Right lobe of liver (tissue), 6 donors: ENCODE data around the gene TCEAL2. TPM values are rescaled to one million over a fixed set of nuclear protein-coding genes. Genes with fewer than 3 reads are reported as not detected.
"Not testable (repeated sequence)": the region's sequence is repeated elsewhere in the genome, so short reads cannot be mapped to it uniquely, and the experiment has no call there.

Experiments used
- ATAC-seq, 4 donors: fragments of 200-7000 bp; cut with Tn5 transposase; one replicate each; pipeline ENCODE4 v1.9.1; 2020; ENCODE audit warnings: mild to moderate bottlenecking in 4 of 4, moderate library complexity in 4 of 4
- DNase-seq, 3 donors: peaks; one replicate each; pipeline ENCODE4 v3.0.0-alpha.2; 2020
- H3K27ac ChIP-seq, 3 donors: fragments of 200-600 bp; one replicate each; pipeline ENCODE4 v1.8.0; 2022
- H3K27me3 ChIP-seq, 2 donors: fragments of 200-600 bp; one replicate each; pipeline ENCODE4 v1.8.0; 2022
- H3K36me3 ChIP-seq, 4 donors: fragments of 200-600 bp; sonication (generic) in 1 of 4; one replicate each; pipeline versions ENCODE4 v1.5.1 to v1.8.0; 2017 to 2022; ENCODE audit warnings: control low read depth in 1 of 4
- H3K4me1 ChIP-seq, 4 donors: fragments of 200-600 bp; sonication (generic) in 1 of 4; one replicate each; pipeline versions ENCODE4 v1.5.1 to v1.8.0; 2017 to 2022; ENCODE audit warnings: control low read depth in 1 of 4
- H3K4me3 ChIP-seq, 3 donors: fragments of 200-600 bp; one replicate each; pipeline ENCODE4 v1.8.0; 2022
- H3K9me3 ChIP-seq, 4 donors: fragments of 200-600 bp; sonication (generic) in 1 of 4; one replicate each; pipeline versions ENCODE4 v1.5.1 to v1.8.0; 2017 to 2022; ENCODE audit warnings: control low read depth in 1 of 4
- CTCF ChIP-seq, 4 donors: fragments of 200-600 bp in 3 of 4; fragments of 450-650 bp in 1 of 4; IDR thresholded peaks; one replicate each; pipeline versions ENCODE4 v1.5.1 to v1.8.0; 2016 to 2022; ENCODE audit warnings: antibody characterized with exemption in 4 of 4, mild to moderate bottlenecking in 2 of 4
- POLR2A ChIP-seq: fragments of 450-650 bp; IDR thresholded peaks from one replicate; pipeline ENCODE4 v1.6.1; 2017; ENCODE audit warnings: antibody characterized with exemption, mild to moderate bottlenecking
- WGBS: methylation state at CpG from one replicate; pipeline ENCODE4 v1.1.6; 2018; ENCODE audit warnings: low coverage, low lambda C conversion rate; ENCODE audit not compliant: insufficient coverage; ENCODE audit errors: missing lambda C conversion rate; 5-methylcytosine and 5-hydroxymethylcytosine counted together
- intact Hi-C, 2 donors: fragments of 100-400 bp; cut with DNase I; formaldehyde crosslinking; loops; one replicate each; pipeline versions ENCODE4 v1.11.2 to v1.14.1; 2022
- long read RNA-seq: library from polyadenylated mRNA; unstranded; transcript quantifications from one replicate; pipeline ENCODE4 v2.0.0, GENCODE V29; 2019
- total RNA-seq, 6 experiments: library from RNA; depleted of rRNA in 2 of 6; stranded (reverse); fragments of >200 nt in 2 of 6; fragmentation: NEBNext Ultra II Directional in 3 of 6; extraction: Animal tissue kit (Norgen Biotek cat#: 25700) in 3 of 6; gene quantifications; one replicate each; pipeline versions ENCODE4 v1.1.0 to v1.2.4, GENCODE V29; 2016 to 2023
- donor health status: DM: no; HTN: yes; CAD: no.
- donor health status: DM: no; HTN: no; CAD: no.
- donor health status: DM: no; HTN: no; CAD: no.
- donor health status: DM: no; HTN: yes; CAD: no.
- donor health status: DM: no; HTN: yes; CAD: no.

TCEAL2 gene
- not detected for total RNA-seq
- long read RNA-seq: 0 reads

GRCh38 chrX:102125436-102125835 lies at the start of gene TCEAL2:
TCEAL2 (plus strand) TSS chrX:102125679; CDS start chrX:102126831, 1,152 bp downstream.
- H3K9me3 ChIP-seq, H3K36me3 ChIP-seq, H3K27ac ChIP-seq, H3K4me3 ChIP-seq, DNase-seq, intact Hi-C loops, H3K27me3 ChIP-seq, H3K4me1 ChIP-seq: not testable (repeated sequence)
- peak in 1 of 4 donors; percentile 19 for ATAC-seq
- 60% methylated on average over 1 of the region's 38 CpGs for WGBS

GRCh38 chrX:102077426-102077825 lies 48.1 kb upstream of the TCEAL2 start:
- WGBS: 25% methylated on average over 1 of the region's 1 CpG

GRCh38 chrX:102085706-102086105 lies 39.8 kb upstream of the TCEAL2 start:
- DNase-seq: no peak
- intact Hi-C loops: no loop called here
- H3K4me1 ChIP-seq: no peaks in the 10 kb centered on the region
- no peak for ATAC-seq
- TF ChIP-seq CTCF (IDR thresholded peaks at IDR 0.05) (peak in 1 of 4 donors; percentile 8), POLR2A (no peak)
- H3K9me3 ChIP-seq: no peaks in the 10 kb centered on the region
- WGBS: 38% methylated on average over 5 of the region's 5 CpGs
- no peak overlapping the region for H3K27ac ChIP-seq
- H3K27me3 ChIP-seq: peaks cover 0 to 6% of the 10 kb centered on the region in 2 donors
- no peaks in the 10 kb centered on the region for H3K36me3 ChIP-seq
- no peak overlapping the region for H3K4me3 ChIP-seq

More at GRCh38 chrX:102077426-102077825, 48.1 kb upstream of the TCEAL2 start:
- intact Hi-C loops: no loop called here
- no peaks in the 10 kb centered on the region for H3K9me3 ChIP-seq
- ATAC-seq (no peak), DNase-seq (no peak)
- no peak overlapping the region for H3K27ac ChIP-seq
- TF ChIP-seq CTCF (IDR thresholded peaks at IDR 0.05) (no peak), POLR2A (no peak)
- H3K27me3 ChIP-seq: peaks cover 0 to 17% of the 10 kb centered on the region in 2 donors
- H3K4me3 ChIP-seq: no peak overlapping the region
- no peaks in the 10 kb centered on the region for H3K36me3 ChIP-seq
- H3K4me1 ChIP-seq: no peaks in the 10 kb centered on the region

- Histone ChIP-seq H3K36me3 (no peaks in the 10 kb centered on the region), H3K27ac (no peak overlapping the region), H3K4me1 (no peaks in the 10 kb centered on the region), H3K27me3 (peaks cover 0 to 11% of the 10 kb centered on the region in 2 donors), H3K9me3 (no peaks in the 10 kb centered on the region), H3K4me3 (no peak overlapping the region)
- DNase-seq (no peak), ATAC-seq (no peak)
- WGBS: 42% methylated on average over 4 of the region's 4 CpGs
- TF ChIP-seq CTCF (IDR thresholded peaks at IDR 0.05): no peak
- TF ChIP-seq POLR2A: no peak
- intact Hi-C loops: no loop called here
Observed at GRCh38 chrX:102113367-102113766, 12.1 kb upstream of the TCEAL2 start.

- no CpG with 5 or more reads among the region's 2 CpGs for WGBS
- no peak for ATAC-seq
- Histone ChIP-seq H3K4me1 (no peaks in the 10 kb centered on the region), H3K9me3 (no peaks in the 10 kb centered on the region), H3K27ac (no peak overlapping the region), H3K4me3 (no peak overlapping the region), H3K36me3 (no peaks in the 10 kb centered on the region), H3K27me3 (peaks cover 0 to 11% of the 10 kb centered on the region in 2 donors)
- intact Hi-C loops: no loop called here
- TF ChIP-seq POLR2A: no peak
- TF ChIP-seq CTCF (IDR thresholded peaks at IDR 0.05): no peak
- DNase-seq: no peak
Observed at GRCh38 chrX:102115748-102116147, 9.7 kb upstream of the TCEAL2 start.

GRCh38 chrX:102125014-102125413 lies 465 bp upstream of the TCEAL2 start:
- DNase-seq, H3K27me3 ChIP-seq, intact Hi-C loops, H3K4me3 ChIP-seq, H3K4me1 ChIP-seq, H3K9me3 ChIP-seq, H3K27ac ChIP-seq, H3K36me3 ChIP-seq: not testable (repeated sequence)
- peak in 1 of 4 donors; percentile 17 for ATAC-seq
- WGBS: 14% methylated on average over 2 of the region's 10 CpGs

- H3K9me3 ChIP-seq, H3K36me3 ChIP-seq, H3K4me1 ChIP-seq, H3K27me3 ChIP-seq, DNase-seq, intact Hi-C loops, H3K4me3 ChIP-seq, H3K27ac ChIP-seq: not testable (repeated sequence)
- 20% methylated on average over 10 of the region's 21 CpGs for WGBS
- peak in 1 of 4 donors; percentile 21 for ATAC-seq
Observed at GRCh38 chrX:102126080-102126818, 770 bp downstream of the TCEAL2 start.
